Measurements from ENCODE around the gene IWS1. TPM values are rescaled to one million over a fixed set of nuclear protein-coding genes. Genes with fewer than 3 reads are reported as not detected.

Gene IWS1
- total RNA-seq, 1 donor: 30.9 TPM

- H3K9me3 ChIP-seq (ENCODE audit: low read depth, low read length): no peaks in the 10 kb centered on the region
- no peaks in the 10 kb centered on the region for H3K4me1 ChIP-seq (ENCODE audit: insufficient read depth, low read length)
- no peak overlapping the region for H3K4me3 ChIP-seq (ENCODE audit: low read length)
- H3K27me3 ChIP-seq (ENCODE audit: insufficient read depth, low read length): no peaks in the 10 kb centered on the region
Measured at GRCh38 chr2:127451981-127452380, 74.3 kb downstream of the IWS1 start.

DNA sequence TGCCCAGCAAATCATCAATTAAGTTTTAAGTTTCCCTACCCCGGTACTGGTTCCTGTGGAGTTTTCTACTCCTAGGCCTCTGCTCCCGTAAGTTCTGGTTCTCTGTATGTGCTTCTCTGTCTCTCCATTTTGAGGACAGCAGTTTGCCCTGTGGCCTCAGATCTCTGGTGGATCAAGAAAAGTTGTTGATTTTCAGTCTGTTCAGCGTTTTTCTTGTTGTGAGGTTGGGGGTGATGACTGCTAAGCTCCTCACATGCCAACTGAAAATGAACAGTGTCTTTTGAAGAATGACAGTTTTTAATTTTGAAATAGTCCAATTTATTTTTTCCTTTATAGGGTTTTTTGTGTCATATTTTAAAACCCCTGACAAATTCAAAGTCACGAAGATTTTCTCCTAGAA is 76.4 kb downstream of the IWS1 start:
- no peaks in the 10 kb centered on the region for H3K4me1 ChIP-seq (ENCODE audit: insufficient read depth, low read length)
- H3K4me3 ChIP-seq (ENCODE audit: low read length): no peak overlapping the region
- peaks cover 3% of the 10 kb centered on the region for H3K9me3 ChIP-seq (ENCODE audit: low read depth, low read length)
- H3K27me3 ChIP-seq (ENCODE audit: insufficient read depth, low read length): no peaks in the 10 kb centered on the region

DNA sequence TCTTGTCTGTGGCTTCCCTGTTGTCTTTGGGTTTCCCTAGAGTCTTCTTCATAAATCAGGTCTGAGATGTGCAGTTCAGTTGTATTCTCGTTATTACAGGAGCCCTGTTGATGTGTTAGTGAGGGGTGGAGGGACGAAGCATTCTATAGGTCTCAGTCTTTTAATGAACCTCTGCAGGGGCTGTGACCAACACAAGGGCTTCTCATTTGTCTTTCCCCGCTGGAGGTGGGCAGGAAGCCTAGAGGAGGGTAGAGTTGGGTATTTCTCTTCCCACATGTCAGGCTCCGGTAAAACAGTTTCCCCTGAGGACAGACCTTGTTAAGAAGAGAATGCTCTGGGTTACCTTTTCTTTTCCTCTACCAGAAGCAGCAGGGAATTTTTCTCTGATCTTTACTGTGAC is 76.9 kb downstream of the IWS1 start:
- Histone ChIP-seq H3K4me1 (ENCODE audit: insufficient read depth, low read length) (no peaks in the 10 kb centered on the region), H3K9me3 (ENCODE audit: low read depth, low read length) (peaks cover 5% of the 10 kb centered on the region), H3K4me3 (ENCODE audit: low read length) (no peak overlapping the region), H3K27me3 (ENCODE audit: insufficient read depth, low read length) (no peaks in the 10 kb centered on the region)

DNA sequence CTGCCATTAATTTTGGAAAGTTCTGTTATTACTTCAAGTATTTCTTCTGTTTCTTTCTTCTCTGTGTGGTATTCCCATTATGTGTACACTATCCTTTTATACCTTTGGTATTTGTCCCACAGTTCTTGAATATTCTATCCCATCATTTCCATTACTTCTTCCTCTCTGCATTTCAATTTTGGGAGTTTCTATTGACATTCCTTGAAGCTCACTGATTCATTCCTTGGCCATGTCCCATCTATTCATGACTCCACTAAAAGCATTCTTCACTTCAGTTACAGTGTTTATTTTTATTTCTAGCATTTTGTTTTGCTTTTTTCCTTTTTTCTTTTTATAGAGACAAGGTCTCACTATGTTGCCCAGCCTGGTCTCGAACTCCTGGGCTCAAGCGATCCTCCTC is 77.8 kb downstream of the IWS1 start:
- H3K4me3 ChIP-seq (ENCODE audit: low read length): no peak overlapping the region
- no peaks in the 10 kb centered on the region for H3K4me1 ChIP-seq (ENCODE audit: insufficient read depth, low read length)
- H3K27me3 ChIP-seq (ENCODE audit: insufficient read depth, low read length): no peaks in the 10 kb centered on the region
- H3K9me3 ChIP-seq (ENCODE audit: low read depth, low read length): peaks cover 5% of the 10 kb centered on the region

- Histone ChIP-seq H3K4me3 (ENCODE audit: low read length) (no peak overlapping the region), H3K9me3 (ENCODE audit: low read depth, low read length) (no peaks in the 10 kb centered on the region), H3K27me3 (ENCODE audit: insufficient read depth, low read length) (no peaks in the 10 kb centered on the region), H3K4me1 (ENCODE audit: insufficient read depth, low read length) (no peaks in the 10 kb centered on the region)
Measured at GRCh38 chr2:127439343-127439742, 86.9 kb downstream of the IWS1 start.

DNA sequence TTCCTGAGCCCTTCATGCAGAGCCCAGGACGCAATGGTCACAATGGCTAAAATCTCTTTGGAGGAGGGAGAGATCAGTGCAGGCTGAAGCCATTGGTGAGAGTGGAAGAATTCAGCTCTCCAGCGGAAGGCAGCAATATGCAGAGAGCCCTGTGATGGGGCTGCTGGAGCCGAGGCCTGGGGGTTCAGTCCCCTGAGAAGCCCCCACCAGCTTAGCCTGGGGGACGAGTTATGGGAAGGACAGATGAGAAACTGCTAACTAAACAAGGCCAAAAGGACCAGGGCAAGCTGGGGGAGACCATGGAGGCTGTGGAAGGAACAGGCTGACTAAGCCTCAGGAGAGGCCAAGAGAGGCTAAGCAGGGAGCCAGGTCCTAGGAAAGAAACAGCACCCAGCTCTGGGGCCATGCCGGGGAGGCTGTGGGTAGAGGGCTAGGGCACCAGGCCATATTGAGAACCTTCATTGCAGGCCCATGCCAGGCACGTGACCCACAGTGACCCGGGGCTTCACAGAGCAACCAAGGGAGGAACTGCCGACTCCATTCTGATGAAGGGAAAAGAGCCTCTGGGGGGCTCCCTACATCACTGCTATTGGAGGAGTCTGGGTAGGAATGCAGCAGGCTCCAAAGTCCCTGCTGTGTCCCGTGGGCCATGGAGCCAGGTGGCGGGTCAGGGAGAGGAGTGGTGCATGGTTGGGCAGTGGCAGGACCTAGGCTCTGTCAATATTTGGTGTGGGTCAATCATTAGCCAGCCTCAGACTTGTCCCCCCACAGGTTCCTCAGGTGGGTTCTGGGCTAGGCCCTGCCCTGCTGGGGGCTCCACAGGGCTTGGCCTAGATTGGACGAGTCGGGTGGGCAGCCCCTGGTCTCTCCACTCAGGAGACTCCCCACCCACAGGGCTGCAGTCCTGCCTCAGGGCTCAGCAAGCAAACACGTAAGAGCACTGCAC is 88.2 kb downstream of the IWS1 start:
- Histone ChIP-seq H3K4me1 (ENCODE audit: insufficient read depth, low read length) (no peaks in the 10 kb centered on the region), H3K27me3 (ENCODE audit: insufficient read depth, low read length) (no peaks in the 10 kb centered on the region), H3K9me3 (ENCODE audit: low read depth, low read length) (no peaks in the 10 kb centered on the region), H3K4me3 (ENCODE audit: low read length) (no peak overlapping the region)

- no peaks in the 10 kb centered on the region for H3K27me3 ChIP-seq (ENCODE audit: insufficient read depth, low read length)
- H3K9me3 ChIP-seq (ENCODE audit: low read depth, low read length): no peaks in the 10 kb centered on the region
- no peak overlapping the region for H3K4me3 ChIP-seq (ENCODE audit: low read length)
- H3K4me1 ChIP-seq (ENCODE audit: insufficient read depth, low read length): no peaks in the 10 kb centered on the region
Measured at GRCh38 chr2:127437056-127437455, 89.2 kb downstream of the IWS1 start.

- Histone ChIP-seq H3K9me3 (ENCODE audit: low read depth, low read length) (no peaks in the 10 kb centered on the region), H3K27me3 (ENCODE audit: insufficient read depth, low read length) (no peaks in the 10 kb centered on the region), H3K4me1 (ENCODE audit: insufficient read depth, low read length) (no peaks in the 10 kb centered on the region), H3K4me3 (ENCODE audit: low read length) (no peak overlapping the region)
Measured at GRCh38 chr2:127434515-127434914, 91.8 kb downstream of the IWS1 start.

DNA sequence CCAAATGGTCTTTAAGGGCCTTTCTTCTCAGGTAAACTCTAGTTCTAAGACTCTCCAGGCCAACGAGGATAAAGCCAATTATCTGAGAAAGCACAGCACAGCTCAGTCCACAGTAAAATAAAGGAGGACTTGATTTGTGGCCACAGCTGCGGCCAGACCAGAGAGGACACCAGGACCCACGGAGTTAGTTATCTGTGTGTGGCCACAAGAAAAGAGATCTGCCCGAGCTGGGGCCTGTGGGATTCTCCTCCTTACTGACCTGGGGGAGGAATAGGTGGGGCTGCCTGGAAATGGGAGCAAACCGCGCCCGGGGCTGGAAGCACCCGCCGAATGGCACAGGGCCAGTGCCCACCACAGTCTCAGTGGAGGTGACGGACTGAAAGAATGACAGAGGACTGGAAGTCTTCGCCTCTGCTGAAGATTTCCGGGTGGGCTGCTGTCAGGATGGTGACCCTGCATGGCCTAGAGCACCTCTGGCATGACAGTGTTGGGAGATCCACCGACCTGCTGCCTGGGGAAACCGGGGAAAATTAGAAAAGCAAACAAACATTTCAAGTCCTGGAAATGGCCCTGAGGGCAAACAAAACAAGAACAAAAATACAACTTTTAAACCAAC is 94.8 kb downstream of the IWS1 start:
- Histone ChIP-seq H3K4me3 (ENCODE audit: low read length) (no peak overlapping the region), H3K9me3 (ENCODE audit: low read depth, low read length) (no peaks in the 10 kb centered on the region), H3K4me1 (ENCODE audit: insufficient read depth, low read length) (no peaks in the 10 kb centered on the region), H3K27me3 (ENCODE audit: insufficient read depth, low read length) (no peaks in the 10 kb centered on the region)

Other genes with a start within 250 kb of the IWS1 start
- gene ERCC3, start 232.3 kb downstream of the IWS1 start, total RNA-seq: 45.3 TPM
- 153 TPM for gene MAP3K2, start 138.5 kb downstream of the IWS1 start, total RNA-seq
- gene PROC, start 108.1 kb downstream of the IWS1 start, total RNA-seq: 0.84 TPM
- gene MYO7B, start 9.2 kb upstream of the IWS1 start, total RNA-seq: 1.0 TPM
- not detected for gene GPR17, start 119.7 kb upstream of the IWS1 start, total RNA-seq
- gene LIMS2, start 149.0 kb upstream of the IWS1 start, total RNA-seq: 1.2 TPM
- 14.8 TPM for gene SFT2D3, start 175.0 kb upstream of the IWS1 start, total RNA-seq

Data from mononuclear cell (primary cell).